ENCODE results near the gene ELAVL2. TPM values are rescaled to one million over a fixed set of nuclear protein-coding genes. Genes with fewer than 3 reads are reported as not detected.

ELAVL2 gene
- total and polyA plus RNA-seq, 2 donors: 0.07 to 0.33 TPM

DNA sequence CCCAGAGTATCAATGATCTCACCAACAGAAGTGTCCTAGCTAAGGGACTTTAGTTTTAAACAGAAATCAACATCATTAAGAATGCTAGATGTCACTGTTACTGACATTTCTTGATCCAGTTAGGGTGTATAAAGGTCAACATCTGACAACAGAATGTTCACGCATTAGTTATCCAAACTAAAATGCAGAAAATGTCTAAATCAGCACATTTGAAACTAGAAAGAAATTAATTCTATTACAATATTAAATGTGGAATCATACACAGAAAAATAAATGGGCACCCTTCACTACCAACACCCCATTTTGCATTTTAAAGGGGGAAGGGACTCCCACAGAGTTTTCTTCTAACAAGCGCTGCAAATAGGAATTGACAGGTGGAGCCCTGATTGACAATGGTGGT is 24.5 kb downstream of the ELAVL2 start:
- H3K4me1 ChIP-seq (ENCODE audit: control insufficient read depth in 2 of 2, insufficient read depth in 2 of 2, low read length in 2 of 2): no peaks in the 10 kb centered on the region
- DNase-seq (ENCODE audit: low read depth in 6 of 9, low spot score in 9 of 9): no peak
- H3K36me3 ChIP-seq (ENCODE audit: control insufficient read depth in 2 of 2, insufficient read depth in 2 of 2, low read length in 1 of 2): no peaks in the 10 kb centered on the region
- no peaks in the 10 kb centered on the region for H3K27me3 ChIP-seq (ENCODE audit: control insufficient read depth in 2 of 2, insufficient read depth in 1 of 2, low read length in 1 of 2)
- no peak overlapping the region for H3K4me3 ChIP-seq (ENCODE audit: low read length in 2 of 2)
- no peaks in the 10 kb centered on the region for H3K9me3 ChIP-seq (ENCODE audit: control insufficient read depth in 2 of 2, insufficient read depth in 1 of 2, low read length in 1 of 2)
- WGBS: 97% methylated on average over 2 of the region's 2 CpGs
- H3K27ac ChIP-seq (ENCODE audit: low read depth in 1 of 2, low read length in 1 of 2): no peak overlapping the region

DNA sequence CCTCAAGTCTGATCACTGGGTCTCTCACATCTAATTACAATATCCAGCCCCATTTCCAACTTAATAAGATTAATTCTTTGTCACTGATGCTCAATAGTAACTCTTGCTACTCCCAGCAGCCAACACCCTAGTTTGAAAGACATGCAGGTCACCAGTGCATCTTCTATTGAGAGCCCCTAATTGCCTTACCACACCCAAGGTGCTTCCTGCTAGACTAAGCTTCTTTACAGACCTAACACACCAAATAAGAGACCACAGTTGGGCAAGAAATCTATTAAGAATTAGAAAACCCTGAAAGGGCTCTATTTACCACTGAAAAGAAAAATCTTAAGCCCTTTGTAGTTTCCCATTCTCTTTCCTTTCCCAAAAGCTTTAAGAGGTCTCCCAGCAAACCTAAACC is 26.5 kb downstream of the ELAVL2 start:
- Histone ChIP-seq H3K4me1 (ENCODE audit: control insufficient read depth in 2 of 2, insufficient read depth in 2 of 2, low read length in 2 of 2) (no peaks in the 10 kb centered on the region), H3K36me3 (ENCODE audit: control insufficient read depth in 2 of 2, insufficient read depth in 2 of 2, low read length in 1 of 2) (no peaks in the 10 kb centered on the region), H3K27ac (ENCODE audit: low read depth in 1 of 2, low read length in 1 of 2) (no peak overlapping the region), H3K9me3 (ENCODE audit: control insufficient read depth in 2 of 2, insufficient read depth in 1 of 2, low read length in 1 of 2) (no peaks in the 10 kb centered on the region), H3K27me3 (ENCODE audit: control insufficient read depth in 2 of 2, insufficient read depth in 1 of 2, low read length in 1 of 2) (no peaks in the 10 kb centered on the region), H3K4me3 (ENCODE audit: low read length in 2 of 2) (no peak overlapping the region)
- no peak for DNase-seq (ENCODE audit: low read depth in 6 of 9, low spot score in 9 of 9)

DNA sequence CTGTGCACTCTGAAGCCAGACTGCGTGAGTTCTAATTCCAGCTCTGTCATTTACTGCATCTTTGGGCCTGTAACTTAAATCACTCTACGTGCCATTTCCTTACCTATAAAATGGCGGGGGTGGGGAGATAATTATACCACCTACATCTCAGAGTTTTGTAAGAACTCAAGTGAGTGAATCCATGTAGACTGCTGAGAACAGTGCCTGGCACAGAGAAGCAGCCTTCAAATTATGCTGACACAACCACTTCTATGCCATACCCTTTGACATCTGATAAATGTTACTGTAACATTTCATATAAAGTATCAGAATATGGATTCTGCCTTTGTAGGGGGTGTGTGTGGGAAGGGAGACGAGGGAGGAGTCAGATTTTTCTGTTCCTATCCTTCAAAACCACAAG is 27.7 kb downstream of the ELAVL2 start:
- Histone ChIP-seq H3K4me3 (ENCODE audit: low read length in 2 of 2) (no peak overlapping the region), H3K27ac (ENCODE audit: low read depth in 1 of 2, low read length in 1 of 2) (no peak overlapping the region), H3K4me1 (ENCODE audit: control insufficient read depth in 2 of 2, insufficient read depth in 2 of 2, low read length in 2 of 2) (no peaks in the 10 kb centered on the region), H3K36me3 (ENCODE audit: control insufficient read depth in 2 of 2, insufficient read depth in 2 of 2, low read length in 1 of 2) (no peaks in the 10 kb centered on the region), H3K27me3 (ENCODE audit: control insufficient read depth in 2 of 2, insufficient read depth in 1 of 2, low read length in 1 of 2) (no peaks in the 10 kb centered on the region), H3K9me3 (ENCODE audit: control insufficient read depth in 2 of 2, insufficient read depth in 1 of 2, low read length in 1 of 2) (no peaks in the 10 kb centered on the region)
- 90% methylated on average over 4 of the region's 4 CpGs for WGBS
- DNase-seq (ENCODE audit: low read depth in 6 of 9, low spot score in 9 of 9): no peak

DNA sequence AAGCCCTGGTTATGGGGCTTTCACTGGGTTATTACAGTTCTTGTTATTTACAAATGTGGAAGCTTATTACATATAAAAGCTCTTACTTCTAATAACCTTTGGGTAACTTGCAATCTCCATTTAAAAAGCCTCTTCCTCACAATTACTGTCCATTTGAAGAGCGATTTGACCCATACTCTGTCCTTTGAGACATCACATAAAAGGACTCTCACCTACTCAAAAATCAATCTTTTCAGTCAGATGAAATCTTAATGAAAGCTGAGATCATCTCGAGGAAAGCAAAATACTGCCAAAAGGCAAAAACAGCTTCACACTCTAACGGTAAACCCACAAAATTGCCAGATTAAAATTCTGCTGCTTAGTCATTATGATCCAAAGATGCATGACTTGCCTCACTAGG is 29.8 kb downstream of the ELAVL2 start:
- Histone ChIP-seq H3K27ac (ENCODE audit: low read depth in 1 of 2, low read length in 1 of 2) (no peak overlapping the region), H3K4me3 (ENCODE audit: low read length in 2 of 2) (no peak overlapping the region), H3K4me1 (ENCODE audit: control insufficient read depth in 2 of 2, insufficient read depth in 2 of 2, low read length in 2 of 2) (no peaks in the 10 kb centered on the region), H3K36me3 (ENCODE audit: control insufficient read depth in 2 of 2, insufficient read depth in 2 of 2, low read length in 1 of 2) (no peaks in the 10 kb centered on the region), H3K9me3 (ENCODE audit: control insufficient read depth in 2 of 2, insufficient read depth in 1 of 2, low read length in 1 of 2) (no peaks in the 10 kb centered on the region), H3K27me3 (ENCODE audit: control insufficient read depth in 2 of 2, insufficient read depth in 1 of 2, low read length in 1 of 2) (no peaks in the 10 kb centered on the region)
- DNase-seq (ENCODE audit: low read depth in 6 of 9, low spot score in 9 of 9): no peak
- WGBS: 96% methylated on average over 3 of the region's 3 CpGs

DNA sequence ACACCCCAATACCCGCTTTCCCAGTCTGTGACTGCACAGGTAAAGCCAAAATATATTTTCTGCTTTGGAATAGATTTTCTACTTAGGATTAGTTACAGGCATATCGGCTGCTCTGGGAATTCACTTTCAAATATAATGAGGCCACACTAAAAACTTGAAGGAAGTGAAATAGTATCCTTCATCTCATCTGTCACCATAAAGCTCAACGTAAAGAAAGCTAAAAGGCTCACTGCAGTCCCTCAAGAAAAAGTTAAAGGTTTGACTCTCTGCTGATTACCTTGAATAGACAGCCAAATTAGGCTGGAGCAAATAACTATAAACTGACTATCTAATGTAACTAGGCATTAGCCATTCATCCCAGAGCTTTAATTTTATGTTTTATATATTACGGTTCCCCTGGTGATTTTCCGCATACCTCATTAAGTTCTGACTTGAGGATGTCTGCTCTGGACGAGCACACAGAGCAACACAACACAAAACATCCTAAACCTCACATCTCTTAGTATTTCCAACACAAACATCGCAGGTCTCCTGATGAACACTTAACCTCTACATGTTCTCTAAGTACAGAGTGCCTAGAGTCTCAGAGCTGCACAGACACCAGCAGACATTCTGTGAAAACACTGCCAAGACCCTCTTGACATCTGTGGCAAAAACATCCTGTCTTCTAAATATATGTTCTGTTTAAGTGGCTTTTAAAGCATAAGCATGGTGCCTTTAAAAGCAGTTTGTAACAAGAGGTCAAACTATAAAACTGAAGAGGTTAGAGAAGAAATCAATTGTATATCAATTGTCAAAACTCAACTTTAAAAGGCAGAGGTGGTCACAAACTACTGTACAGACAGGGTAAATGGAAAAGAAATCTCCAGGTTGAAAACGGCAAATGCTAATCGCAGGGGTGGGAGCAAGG is 35.4 kb downstream of the ELAVL2 start:
- no peaks in the 10 kb centered on the region for H3K27me3 ChIP-seq (ENCODE audit: control insufficient read depth in 2 of 2, insufficient read depth in 1 of 2, low read length in 1 of 2)

DNA sequence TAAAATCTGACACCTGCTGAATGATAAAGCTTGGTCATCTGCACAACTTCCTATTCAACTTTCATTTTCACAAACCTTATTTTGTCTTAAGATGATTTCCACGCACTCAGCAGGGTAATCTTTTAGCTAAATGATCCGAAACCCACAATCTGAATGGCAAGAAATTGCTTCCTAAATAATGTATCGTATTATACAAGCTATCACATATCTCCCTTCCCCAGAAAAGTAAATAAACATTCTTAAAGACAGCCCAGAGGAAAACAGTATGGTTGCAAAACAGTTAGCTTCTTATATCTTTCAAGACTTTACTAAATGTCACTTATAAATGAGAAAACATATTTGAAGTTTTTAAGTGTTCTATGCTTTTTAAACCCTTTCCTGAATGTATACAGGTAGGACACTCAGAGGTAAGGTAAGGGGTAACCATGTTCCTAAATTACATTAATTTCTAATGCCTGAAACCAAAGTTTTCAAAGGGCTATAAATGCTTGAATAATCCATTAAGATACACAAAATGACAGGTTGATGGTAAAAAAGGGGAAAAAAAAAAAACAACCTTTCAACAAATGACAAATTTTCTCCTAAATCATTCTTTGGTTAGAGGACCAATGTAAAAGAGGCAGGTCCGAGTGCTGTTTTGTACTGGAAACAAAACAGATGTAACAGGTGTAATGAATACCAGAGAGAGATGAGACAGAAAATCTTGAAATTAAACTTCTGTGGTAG is 36.3 kb downstream of the ELAVL2 start:
- H3K4me1 ChIP-seq (ENCODE audit: control insufficient read depth in 2 of 2, insufficient read depth in 2 of 2, low read length in 2 of 2): no peaks in the 10 kb centered on the region
- WGBS: 87% methylated on average over 4 of the region's 4 CpGs

More for the DNA sequence above, 35.4 kb downstream of the ELAVL2 start:
- DNase-seq (ENCODE audit: low read depth in 6 of 9, low spot score in 9 of 9): no peak
- no peak overlapping the region for H3K4me3 ChIP-seq (ENCODE audit: low read length in 2 of 2)
- H3K27ac ChIP-seq (ENCODE audit: low read depth in 1 of 2, low read length in 1 of 2): no peak overlapping the region
- H3K9me3 ChIP-seq (ENCODE audit: control insufficient read depth in 2 of 2, insufficient read depth in 1 of 2, low read length in 1 of 2): no peaks in the 10 kb centered on the region
- H3K36me3 ChIP-seq (ENCODE audit: control insufficient read depth in 2 of 2, insufficient read depth in 2 of 2, low read length in 1 of 2): no peaks in the 10 kb centered on the region
- H3K4me1 ChIP-seq (ENCODE audit: control insufficient read depth in 2 of 2, insufficient read depth in 2 of 2, low read length in 2 of 2): no peaks in the 10 kb centered on the region
- 78% methylated on average over 9 of the region's 9 CpGs for WGBS

DNA sequence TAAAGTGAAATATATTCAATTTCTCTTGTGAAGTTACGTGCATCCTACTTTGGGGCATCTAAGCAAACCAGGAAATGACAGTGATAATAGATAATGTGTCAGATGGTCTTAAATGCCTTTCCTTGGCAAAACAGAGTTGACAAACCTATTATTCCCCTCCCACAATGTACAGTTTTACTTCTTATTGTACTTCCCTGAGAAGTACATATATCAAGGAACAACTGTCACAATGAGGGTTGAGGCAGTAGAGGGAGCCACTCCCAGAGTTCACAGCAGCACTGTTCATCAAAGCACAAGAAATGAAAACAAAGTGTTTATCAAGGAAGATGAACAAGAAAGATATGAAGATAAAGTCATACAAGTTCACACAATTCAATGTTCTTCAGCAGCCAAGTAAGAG is 41.1 kb downstream of the ELAVL2 start:
- Histone ChIP-seq H3K27ac (ENCODE audit: low read depth in 1 of 2, low read length in 1 of 2) (no peak overlapping the region), H3K27me3 (ENCODE audit: control insufficient read depth in 2 of 2, insufficient read depth in 1 of 2, low read length in 1 of 2) (no peaks in the 10 kb centered on the region), H3K36me3 (ENCODE audit: control insufficient read depth in 2 of 2, insufficient read depth in 2 of 2, low read length in 1 of 2) (no peaks in the 10 kb centered on the region), H3K4me3 (ENCODE audit: low read length in 2 of 2) (no peak overlapping the region), H3K9me3 (ENCODE audit: control insufficient read depth in 2 of 2, insufficient read depth in 1 of 2, low read length in 1 of 2) (no peaks in the 10 kb centered on the region), H3K4me1 (ENCODE audit: control insufficient read depth in 2 of 2, insufficient read depth in 2 of 2, low read length in 2 of 2) (no peaks in the 10 kb centered on the region)
- no peak for DNase-seq (ENCODE audit: low read depth in 6 of 9, low spot score in 9 of 9)
- WGBS: 87% methylated on average over 1 of the region's 1 CpG

More for the DNA sequence above, 36.3 kb downstream of the ELAVL2 start:
- Histone ChIP-seq H3K9me3 (ENCODE audit: control insufficient read depth in 2 of 2, insufficient read depth in 1 of 2, low read length in 1 of 2) (no peaks in the 10 kb centered on the region), H3K4me3 (ENCODE audit: low read length in 2 of 2) (no peak overlapping the region), H3K27ac (ENCODE audit: low read depth in 1 of 2, low read length in 1 of 2) (no peak overlapping the region), H3K27me3 (ENCODE audit: control insufficient read depth in 2 of 2, insufficient read depth in 1 of 2, low read length in 1 of 2) (no peaks in the 10 kb centered on the region), H3K36me3 (ENCODE audit: control insufficient read depth in 2 of 2, insufficient read depth in 2 of 2, low read length in 1 of 2) (no peaks in the 10 kb centered on the region)
- no peak for DNase-seq (ENCODE audit: low read depth in 6 of 9, low spot score in 9 of 9)

DNA sequence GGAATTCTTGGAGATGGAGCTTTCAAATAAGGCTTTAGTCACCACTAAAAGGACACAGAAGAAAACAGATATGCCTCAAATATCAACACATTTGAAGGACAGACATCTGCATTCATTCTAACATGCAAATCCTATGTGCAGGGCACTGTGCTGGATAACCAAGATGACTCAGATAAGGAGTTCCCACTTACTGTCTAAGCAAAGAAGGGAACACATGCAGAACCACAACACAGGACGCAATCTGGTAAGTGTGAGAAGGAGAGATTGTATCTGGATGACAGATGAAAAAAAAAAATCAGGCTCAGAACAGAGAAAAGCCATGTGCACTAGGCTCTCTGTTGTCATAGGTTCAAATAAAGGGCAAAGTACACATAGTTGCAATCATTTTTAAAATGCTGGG is 42.5 kb downstream of the ELAVL2 start:
- Histone ChIP-seq H3K4me3 (ENCODE audit: low read length in 2 of 2) (no peak overlapping the region), H3K27me3 (ENCODE audit: control insufficient read depth in 2 of 2, insufficient read depth in 1 of 2, low read length in 1 of 2) (no peaks in the 10 kb centered on the region), H3K9me3 (ENCODE audit: control insufficient read depth in 2 of 2, insufficient read depth in 1 of 2, low read length in 1 of 2) (no peaks in the 10 kb centered on the region), H3K36me3 (ENCODE audit: control insufficient read depth in 2 of 2, insufficient read depth in 2 of 2, low read length in 1 of 2) (no peaks in the 10 kb centered on the region), H3K27ac (ENCODE audit: low read depth in 1 of 2, low read length in 1 of 2) (no peak overlapping the region), H3K4me1 (ENCODE audit: control insufficient read depth in 2 of 2, insufficient read depth in 2 of 2, low read length in 2 of 2) (no peaks in the 10 kb centered on the region)
- WGBS: 40% methylated on average over 1 of the region's 1 CpG
- DNase-seq (ENCODE audit: low read depth in 6 of 9, low spot score in 9 of 9): no peak

DNA sequence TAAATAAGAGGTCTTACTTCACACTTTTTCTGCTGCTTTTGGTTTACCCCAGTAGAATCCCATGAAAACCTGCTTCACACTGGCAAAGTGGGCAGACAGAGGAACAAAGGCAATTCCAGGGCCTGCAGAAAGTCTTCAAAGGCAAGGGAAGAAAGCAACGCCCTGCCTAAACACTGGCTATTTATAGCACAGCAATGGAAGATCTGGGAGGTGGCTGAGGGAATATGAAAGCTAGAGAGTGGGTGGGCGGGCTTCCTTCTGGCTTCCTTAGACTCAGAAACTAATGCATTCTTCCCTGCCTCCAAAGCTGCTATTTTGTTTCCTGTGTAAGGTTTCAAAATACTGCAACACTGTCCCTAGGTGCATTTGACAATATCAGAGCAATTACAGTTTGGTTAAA is 46.8 kb downstream of the ELAVL2 start:
- Histone ChIP-seq H3K36me3 (ENCODE audit: control insufficient read depth in 2 of 2, insufficient read depth in 2 of 2, low read length in 1 of 2) (no peaks in the 10 kb centered on the region), H3K4me3 (ENCODE audit: low read length in 2 of 2) (no peak overlapping the region), H3K27me3 (ENCODE audit: control insufficient read depth in 2 of 2, insufficient read depth in 1 of 2, low read length in 1 of 2) (no peaks in the 10 kb centered on the region), H3K9me3 (ENCODE audit: control insufficient read depth in 2 of 2, insufficient read depth in 1 of 2, low read length in 1 of 2) (no peaks in the 10 kb centered on the region), H3K27ac (ENCODE audit: low read depth in 1 of 2, low read length in 1 of 2) (no peak overlapping the region), H3K4me1 (ENCODE audit: control insufficient read depth in 2 of 2, insufficient read depth in 2 of 2, low read length in 2 of 2) (no peaks in the 10 kb centered on the region)
- 50% methylated on average over 2 of the region's 2 CpGs for WGBS
- no peak for DNase-seq (ENCODE audit: low read depth in 6 of 9, low spot score in 9 of 9)
